Measurements from ENCODE around the gene TAL1. TPM values are rescaled to one million over a fixed set of nuclear protein-coding genes. Genes with fewer than 3 reads are reported as not detected.
A peak's percentile ranks its signal among the peaks of the same experiment; 100 is the strongest.

TAL1 gene
- total and polyA plus RNA-seq, 4 experiments from 2014 or later: not detected

- POLR2A ChIA-PET (ENCODE audit: partially characterized antibody): no interaction called here
- H3K4me3 ChIP-seq (ENCODE audit: low read length in 2 of 2): no peak overlapping the region
Measured at GRCh38 chr1:47252795-47253194, 20.8 kb upstream of the TAL1 start.

GRCh38 chr1:47252369-47252768 is 20.3 kb upstream of the TAL1 start:
- Histone ChIP-seq H3K9me3 (ENCODE audit: control insufficient read depth in 1 of 2, low read length in 2 of 2) (no peaks in the 10 kb centered on the region), H3K36me3 (ENCODE audit: insufficient read depth, low read length) (no peaks in the 10 kb centered on the region), H3K4me3 (ENCODE audit: low read length in 2 of 2) (no peak overlapping the region), H3K4me1 (ENCODE audit: insufficient read depth, low read length) (no peaks in the 10 kb centered on the region), H3K27ac (ENCODE audit: low read depth, low read length) (no peak overlapping the region), H3K27me3 (ENCODE audit: insufficient read depth, low read length) (no peaks in the 10 kb centered on the region)
- Mint-ChIP-seq H3K9me3 (no peaks in the 10 kb centered on the region), H3K36me3 (no peaks in the 10 kb centered on the region), H3K4me3 (no peak overlapping the region), H3K4me1 (no peaks in the 10 kb centered on the region), H3K27ac (no peak overlapping the region), H3K27me3 (no peaks in the 10 kb centered on the region)
- intact Hi-C loops (cut with micrococcal nuclease): no loop called here
- CTCF ChIA-PET (ENCODE audit: partially characterized antibody): interaction anchor here (1.1 to 2.6 kb wide), 2 partner anchors 11 to 73 kb away, joined by 4 to 14 read pairs; no protein-coding TSS in a partner anchor
- POLR2A ChIA-PET (ENCODE audit: partially characterized antibody): no interaction called here
- DNase-seq: no peak

More at GRCh38 chr1:47252795-47253194, 20.8 kb upstream of the TAL1 start:
- no peaks in the 10 kb centered on the region for H3K4me1 Mint-ChIP-seq
- Histone ChIP-seq H3K27ac (ENCODE audit: low read depth, low read length) (no peak overlapping the region), H3K36me3 (ENCODE audit: insufficient read depth, low read length) (no peaks in the 10 kb centered on the region), H3K27me3 (ENCODE audit: insufficient read depth, low read length) (no peaks in the 10 kb centered on the region), H3K4me1 (ENCODE audit: insufficient read depth, low read length) (no peaks in the 10 kb centered on the region), H3K9me3 (ENCODE audit: control insufficient read depth in 1 of 2, low read length in 2 of 2) (no peaks in the 10 kb centered on the region)
- H3K4me3 Mint-ChIP-seq: no peak overlapping the region
- no peaks in the 10 kb centered on the region for H3K27me3 Mint-ChIP-seq
- intact Hi-C loops (cut with micrococcal nuclease): no loop called here
- no peak for DNase-seq
- H3K36me3 Mint-ChIP-seq: no peaks in the 10 kb centered on the region
- CTCF ChIA-PET (ENCODE audit: partially characterized antibody): interaction anchor here (1.1 to 2.6 kb wide), 4 partner anchors 10 to 74 kb away, joined by 3 to 14 read pairs (median 4); no protein-coding TSS in a partner anchor
- no peak overlapping the region for H3K27ac Mint-ChIP-seq
- no peaks in the 10 kb centered on the region for H3K9me3 Mint-ChIP-seq

GRCh38 chr1:47249755-47250154 is 17.7 kb upstream of the TAL1 start:
- H3K4me1 Mint-ChIP-seq: no peaks in the 10 kb centered on the region
- no peak overlapping the region for H3K4me3 Mint-ChIP-seq
- ChIA-PET CTCF (ENCODE audit: partially characterized antibody) (interaction anchor here (1.5 kb wide), 1 partner anchor 57 kb away, joined by 5 read pairs; no protein-coding TSS in a partner anchor), POLR2A (ENCODE audit: partially characterized antibody) (no interaction called here)
- Histone ChIP-seq H3K27ac (ENCODE audit: low read depth, low read length) (no peak overlapping the region), H3K27me3 (ENCODE audit: insufficient read depth, low read length) (no peaks in the 10 kb centered on the region), H3K4me3 (ENCODE audit: low read length in 2 of 2) (no peak overlapping the region), H3K36me3 (ENCODE audit: insufficient read depth, low read length) (no peaks in the 10 kb centered on the region), H3K9me3 (ENCODE audit: control insufficient read depth in 1 of 2, low read length in 2 of 2) (no peaks in the 10 kb centered on the region), H3K4me1 (ENCODE audit: insufficient read depth, low read length) (no peaks in the 10 kb centered on the region)
- intact Hi-C loops (cut with micrococcal nuclease): no loop called here
- DNase-seq: no peak
- no peaks in the 10 kb centered on the region for H3K9me3 Mint-ChIP-seq
- no peak overlapping the region for H3K27ac Mint-ChIP-seq
- H3K36me3 Mint-ChIP-seq: no peaks in the 10 kb centered on the region
- H3K27me3 Mint-ChIP-seq: peaks cover 2 to 4% of the 10 kb centered on the region in 2 donors

- CTCF ChIA-PET (ENCODE audit: partially characterized antibody): interaction anchor here (1.3 to 1.6 kb wide), 3 partner anchors 18 to 66 kb away, joined by 3 to 5 read pairs (median 4); no protein-coding TSS in a partner anchor
- intact Hi-C loops (cut with micrococcal nuclease): no loop called here
- Histone ChIP-seq H3K9me3 (ENCODE audit: control insufficient read depth in 1 of 2, low read length in 2 of 2) (no peaks in the 10 kb centered on the region), H3K4me1 (ENCODE audit: insufficient read depth, low read length) (peaks cover 4% of the 10 kb centered on the region), H3K36me3 (ENCODE audit: insufficient read depth, low read length) (no peaks in the 10 kb centered on the region), H3K4me3 (ENCODE audit: low read length in 2 of 2) (no peak overlapping the region), H3K27me3 (ENCODE audit: insufficient read depth, low read length) (no peaks in the 10 kb centered on the region), H3K27ac (ENCODE audit: low read depth, low read length) (no peak overlapping the region)
- DNase-seq: no peak
- Mint-ChIP-seq H3K4me1 (peaks cover 1 to 4% (median 3%) of the 10 kb centered on the region in 4 donors), H3K27ac (no peak overlapping the region), H3K27me3 (peaks cover 21 to 22% of the 10 kb centered on the region in 2 donors), H3K9me3 (no peaks in the 10 kb centered on the region), H3K4me3 (no peak overlapping the region), H3K36me3 (no peaks in the 10 kb centered on the region)
- POLR2A ChIA-PET (ENCODE audit: partially characterized antibody): no interaction called here
Measured at GRCh38 chr1:47244339-47244862, 12.4 kb upstream of the TAL1 start.

- DNase-seq: no peak
- Mint-ChIP-seq H3K4me1 (peaks cover 6 to 8% (median 7%) of the 10 kb centered on the region in 4 donors), H3K27ac (no peak overlapping the region), H3K36me3 (no peaks in the 10 kb centered on the region), H3K4me3 (no peak overlapping the region), H3K9me3 (no peaks in the 10 kb centered on the region), H3K27me3 (peaks cover 22 to 23% of the 10 kb centered on the region in 2 donors)
- peaks cover 9% of the 10 kb centered on the region for H3K4me1 ChIP-seq (ENCODE audit: insufficient read depth, low read length)
- no peak overlapping the region for H3K27ac ChIP-seq (ENCODE audit: low read depth, low read length)
- intact Hi-C loops (cut with micrococcal nuclease): no loop called here
- no peaks in the 10 kb centered on the region for H3K27me3 ChIP-seq (ENCODE audit: insufficient read depth, low read length)
- ChIA-PET CTCF (ENCODE audit: partially characterized antibody) (interaction anchor here (1.3 to 1.6 kb wide), 3 partner anchors 19 to 65 kb away, joined by 3 to 5 read pairs (median 4); no protein-coding TSS in a partner anchor), POLR2A (ENCODE audit: partially characterized antibody) (no interaction called here)
- no peaks in the 10 kb centered on the region for H3K9me3 ChIP-seq (ENCODE audit: control insufficient read depth in 1 of 2, low read length in 2 of 2)
- H3K4me3 ChIP-seq (ENCODE audit: low read length in 2 of 2): no peak overlapping the region
- no peaks in the 10 kb centered on the region for H3K36me3 ChIP-seq (ENCODE audit: insufficient read depth, low read length)
Measured at GRCh38 chr1:47243910-47244309, 11.9 kb upstream of the TAL1 start.

- Histone ChIP-seq H3K36me3 (ENCODE audit: insufficient read depth, low read length) (no peaks in the 10 kb centered on the region), H3K9me3 (ENCODE audit: control insufficient read depth in 1 of 2, low read length in 2 of 2) (no peaks in the 10 kb centered on the region), H3K27me3 (ENCODE audit: insufficient read depth, low read length) (no peaks in the 10 kb centered on the region), H3K4me3 (ENCODE audit: low read length in 2 of 2) (no peak overlapping the region), H3K4me1 (ENCODE audit: insufficient read depth, low read length) (peaks cover 13% of the 10 kb centered on the region), H3K27ac (ENCODE audit: low read depth, low read length) (no peak overlapping the region)
- intact Hi-C loops (cut with micrococcal nuclease): no loop called here
- H3K27ac Mint-ChIP-seq: no peak overlapping the region
- no peaks in the 10 kb centered on the region for H3K9me3 Mint-ChIP-seq
- ChIA-PET CTCF (ENCODE audit: partially characterized antibody) (interaction anchor here (0.9 to 1.2 kb wide), 2 partner anchors 21 to 48 kb away, joined by 3 to 4 read pairs; no protein-coding TSS in a partner anchor), POLR2A (ENCODE audit: partially characterized antibody) (no interaction called here)
- no peak overlapping the region for H3K4me3 Mint-ChIP-seq
- no peaks in the 10 kb centered on the region for H3K36me3 Mint-ChIP-seq
- no peak for DNase-seq
- peaks cover 8 to 10% (median 8%) of the 10 kb centered on the region in 4 donors for H3K4me1 Mint-ChIP-seq
- peaks cover 23 to 25% of the 10 kb centered on the region in 2 donors for H3K27me3 Mint-ChIP-seq
Measured at GRCh38 chr1:47241114-47242113, 9.4 kb upstream of the TAL1 start.

GRCh38 chr1:47238935-47239592 is 7.0 kb upstream of the TAL1 start:
- CTCF ChIA-PET (ENCODE audit: partially characterized antibody): no interaction called here

More at GRCh38 chr1:47238935-47239592, 7.0 kb upstream of the TAL1 start:
- H3K27me3 ChIP-seq (ENCODE audit: insufficient read depth, low read length): peaks cover 1% of the 10 kb centered on the region
- H3K9me3 ChIP-seq (ENCODE audit: control insufficient read depth in 1 of 2, low read length in 2 of 2): no peaks in the 10 kb centered on the region
- Mint-ChIP-seq H3K4me1 (peaks cover 8 to 10% (median 9%) of the 10 kb centered on the region in 4 donors), H3K27ac (peak overlapping the region in 2 of 7 donors; percentile 26 to 42), H3K4me3 (peak overlapping the region in 3 of 8 donors; percentile 20 to 68 (median 24)), H3K36me3 (no peaks in the 10 kb centered on the region), H3K27me3 (peaks cover 20 to 31% of the 10 kb centered on the region in 2 donors), H3K9me3 (no peaks in the 10 kb centered on the region)
- no peaks in the 10 kb centered on the region for H3K36me3 ChIP-seq (ENCODE audit: insufficient read depth, low read length)
- H3K27ac ChIP-seq (ENCODE audit: low read depth, low read length): no peak overlapping the region
- no peak for DNase-seq
- peaks cover 13% of the 10 kb centered on the region for H3K4me1 ChIP-seq (ENCODE audit: insufficient read depth, low read length)
- H3K4me3 ChIP-seq (ENCODE audit: low read length in 2 of 2): no peak overlapping the region
- intact Hi-C loops (cut with micrococcal nuclease): no loop called here
- POLR2A ChIA-PET (ENCODE audit: partially characterized antibody): no interaction called here
